B cell (primary cell): Measurements from ENCODE around the gene SLC25A34.

Source experiments
- CTCF ChIP-seq: fragments of 200-600 bp; IDR thresholded peaks from one replicate; pipeline ENCODE4 v1.8.0; 2022; ENCODE audit warnings: antibody characterized with exemption, mild to moderate bottlenecking
- EZH2 ChIP-seq: IDR thresholded peaks from 2 replicates; pipeline ENCODE4 v1.6.1; 2012; ENCODE audit warnings: borderline replicate concordance, low read depth, mild to moderate bottlenecking, moderate library complexity, low read length; ENCODE audit not compliant: insufficient read depth, poor library complexity, severe bottlenecking

- no peak for TF ChIP-seq CTCF
- no peak for TF ChIP-seq EZH2
Measured at GRCh38 chr1:15718199-15718601, 17.9 kb upstream of the SLC25A34 start.
